Astrocyte of the spinal cord (primary cell): ENCODE measurements around the gene GPR141.

Experiments
- DNase-seq: peaks from one replicate; pipeline ENCODE4 v3.0.0; 2011; ENCODE audit warnings: low read depth, low spot score
- H3K4me3 ChIP-seq: 2 replicates; pipeline ENCODE4 v1.5.1; 2011; ENCODE audit warnings: low read depth, mild to moderate bottlenecking, low read length, moderate library complexity
- CTCF ChIP-seq: IDR thresholded peaks from 2 replicates; pipeline ENCODE4 v1.5.1; 2012; ENCODE audit warnings: low read depth, mild to moderate bottlenecking, low read length, inconsistent platforms
- in situ Hi-C: cut with HindIII; loops from 2 replicates; pipeline ENCODE4 v1.10.0; 2017; ENCODE audit warnings: low sequenced_read_pairs

Gene GPR141

DNA sequence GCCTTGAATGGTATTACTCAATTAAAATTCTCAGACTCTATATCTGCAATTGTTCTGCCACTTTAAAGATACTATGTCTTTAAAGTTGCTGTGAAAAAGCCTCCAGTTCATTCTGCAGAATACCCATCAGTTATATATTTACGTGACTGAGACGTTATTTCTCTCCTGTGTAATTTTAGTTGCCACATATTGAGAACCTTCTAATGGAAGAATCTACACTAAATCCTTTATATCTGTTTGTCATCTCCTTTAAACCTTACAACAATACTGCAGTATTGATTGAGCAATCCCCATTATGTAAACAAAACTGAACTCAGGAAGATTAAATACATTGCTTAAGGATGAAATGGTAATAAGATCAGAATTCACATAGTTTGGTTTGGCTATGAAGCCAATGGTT lies 30.0 kb downstream of the GPR141 start:
- in situ Hi-C loops, result no loop called here
- no peak for TF ChIP-seq CTCF
- DNase-seq, result no peak
- H3K4me3 ChIP-seq, result no peak overlapping the region

GRCh38 chr7:37714606-37715005 lies 31.0 kb downstream of the GPR141 start:
- no peak for DNase-seq
- in situ Hi-C loops, result no loop called here
- no peak overlapping the region for H3K4me3 ChIP-seq
- TF ChIP-seq CTCF, result no peak

GRCh38 chr7:37718585-37718984 lies 35.0 kb downstream of the GPR141 start:
- DNase-seq, result no peak
- no peak overlapping the region for H3K4me3 ChIP-seq
- in situ Hi-C loops, result no loop called here
- TF ChIP-seq CTCF, result no peak

DNA sequence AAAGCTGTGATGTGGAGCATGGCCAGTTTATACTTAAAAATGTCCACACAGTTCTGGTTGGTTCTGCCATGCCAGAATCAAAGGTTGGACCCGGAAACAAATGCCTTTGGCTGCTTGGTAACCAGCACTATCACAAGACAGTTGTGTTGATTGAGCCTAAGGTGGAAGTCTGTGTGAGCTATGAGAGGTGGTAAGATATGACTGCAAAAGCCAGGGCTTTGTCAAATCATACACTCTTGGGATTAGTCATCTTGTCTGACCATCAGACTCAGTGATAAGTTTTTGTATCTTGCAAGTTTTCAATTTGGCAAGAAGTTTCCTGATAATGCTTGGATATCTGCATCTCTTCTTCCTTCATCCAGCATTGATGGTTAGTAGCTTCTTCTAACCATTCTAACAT lies 35.5 kb downstream of the GPR141 start:
- in situ Hi-C loops, result no loop called here
- no peak for DNase-seq
- no peak overlapping the region for H3K4me3 ChIP-seq
- no peak for TF ChIP-seq CTCF

DNA sequence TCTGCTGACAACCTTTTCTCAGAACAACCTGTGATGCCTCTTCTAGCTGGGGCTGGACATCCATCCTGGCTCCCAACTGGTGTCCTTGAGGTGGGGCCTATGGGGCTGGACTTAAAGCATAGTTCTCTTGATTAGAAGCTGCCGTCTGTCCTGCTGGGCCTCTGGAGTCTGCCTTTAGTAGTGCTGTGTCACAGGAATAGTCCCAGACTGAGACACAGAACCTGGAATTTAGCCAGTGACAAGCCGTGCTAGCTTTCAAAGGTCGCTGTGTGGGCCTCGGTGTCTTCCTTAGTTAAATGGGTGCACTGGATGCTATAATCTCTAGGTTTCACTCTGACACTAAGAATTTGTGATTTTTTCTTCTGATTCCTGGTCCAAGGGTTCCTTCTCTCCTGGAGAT lies 41.2 kb downstream of the GPR141 start:
- H3K4me3 ChIP-seq, result no peak overlapping the region
- in situ Hi-C loops, result no loop called here
- no peak for DNase-seq
- no peak for TF ChIP-seq CTCF

DNA sequence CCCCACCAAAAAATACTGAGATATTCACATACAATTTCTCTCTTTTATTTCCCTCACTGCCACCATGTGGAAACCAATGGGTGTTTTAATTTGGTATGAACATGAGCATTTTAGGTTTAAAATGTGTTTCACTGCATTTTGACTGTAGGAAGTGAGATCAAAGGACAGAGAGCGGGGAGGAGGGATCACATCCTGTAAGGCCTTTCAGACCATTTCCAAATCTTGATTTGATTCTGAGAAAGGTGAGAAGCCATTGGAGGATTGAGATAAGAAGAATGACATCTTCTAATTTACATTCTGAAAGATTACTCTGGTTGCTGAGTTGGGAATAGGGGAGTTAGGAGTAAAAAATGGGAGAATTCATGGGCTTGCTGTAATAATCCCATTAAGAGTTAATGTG lies 42.5 kb downstream of the GPR141 start:
- TF ChIP-seq CTCF, result no peak
- no peak overlapping the region for H3K4me3 ChIP-seq
- in situ Hi-C loops, result no loop called here
- DNase-seq, result no peak

DNA sequence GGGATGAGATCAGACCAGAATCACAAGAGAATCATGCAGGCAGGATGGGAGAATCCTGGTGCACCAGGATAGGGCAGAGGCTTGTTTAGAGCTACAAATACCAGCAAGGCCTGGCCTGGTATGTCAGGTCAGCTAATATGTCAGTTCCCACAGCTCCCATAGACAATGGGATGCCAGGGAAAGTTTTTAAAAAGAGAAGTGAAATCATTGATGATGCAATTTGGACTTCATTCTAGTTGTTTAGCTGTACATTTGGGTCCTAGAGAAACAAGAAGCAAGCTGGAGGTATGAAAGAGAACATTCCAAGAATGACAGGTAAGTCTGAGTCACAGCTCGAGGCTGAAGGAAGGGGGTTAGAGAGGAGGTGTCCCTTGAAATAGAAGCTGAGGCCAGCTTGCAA lies 45.2 kb downstream of the GPR141 start:
- no peak overlapping the region for H3K4me3 ChIP-seq
- DNase-seq, result no peak
- in situ Hi-C loops, result no loop called here
- no peak for TF ChIP-seq CTCF
